Measurements from ENCODE around the gene SLC5A10.

Gene SLC5A10

GRCh38 chr17:19001907-19002590 is 50.1 kb downstream of the SLC5A10 start:
- H3K4me3 ChIP-seq (ENCODE audit: low read depth, low read length) = no peak overlapping the region
- TF ChIP-seq CTCF (conservative IDR thresholded peaks at IDR 0.05; ENCODE audit: low read depth, low read length) = no peak
- DNase-seq (ENCODE audit: low read depth) = no peak

DNA sequence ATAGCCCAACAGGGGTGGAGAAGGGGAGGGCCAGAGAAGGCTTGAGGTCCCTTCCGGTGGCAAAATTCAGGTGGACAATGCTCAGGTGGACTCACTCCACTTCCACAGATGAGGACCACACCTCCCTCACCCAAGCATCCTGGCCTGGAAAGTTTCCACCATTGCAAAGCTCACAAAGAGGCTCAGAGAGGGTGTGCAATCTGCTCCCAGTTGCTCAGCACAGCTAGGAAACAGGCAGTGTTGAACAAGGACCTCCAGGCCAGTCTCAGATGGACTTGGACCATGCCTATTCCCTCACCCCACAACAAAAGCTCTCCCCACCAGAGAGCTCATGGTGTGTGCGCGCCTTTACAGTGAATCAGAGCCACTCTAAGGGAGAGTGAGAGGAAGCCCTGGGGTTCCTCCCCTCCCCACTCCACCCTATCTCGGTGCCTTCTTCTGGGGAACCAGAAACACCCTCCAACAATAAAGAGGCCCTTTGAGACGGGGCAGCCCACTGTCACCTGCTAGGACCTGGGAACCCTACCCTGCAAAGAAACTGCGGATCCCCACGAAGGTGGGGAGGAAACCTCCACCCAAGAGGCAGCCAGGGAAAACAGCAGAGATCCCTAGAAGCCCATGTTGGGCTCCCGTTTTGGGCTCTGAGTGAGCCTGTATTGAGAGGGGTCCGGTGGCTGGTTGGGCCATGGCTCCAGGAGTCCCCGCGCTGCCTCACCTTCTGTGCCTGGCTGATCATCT is 51.0 kb downstream of the SLC5A10 start:
- peak; percentile 69 for DNase-seq (ENCODE audit: low read depth)
- no peak for TF ChIP-seq CTCF (conservative IDR thresholded peaks at IDR 0.05; ENCODE audit: low read depth, low read length)
- peak overlapping the region; percentile 67 for H3K4me3 ChIP-seq (ENCODE audit: low read depth, low read length)

DNA sequence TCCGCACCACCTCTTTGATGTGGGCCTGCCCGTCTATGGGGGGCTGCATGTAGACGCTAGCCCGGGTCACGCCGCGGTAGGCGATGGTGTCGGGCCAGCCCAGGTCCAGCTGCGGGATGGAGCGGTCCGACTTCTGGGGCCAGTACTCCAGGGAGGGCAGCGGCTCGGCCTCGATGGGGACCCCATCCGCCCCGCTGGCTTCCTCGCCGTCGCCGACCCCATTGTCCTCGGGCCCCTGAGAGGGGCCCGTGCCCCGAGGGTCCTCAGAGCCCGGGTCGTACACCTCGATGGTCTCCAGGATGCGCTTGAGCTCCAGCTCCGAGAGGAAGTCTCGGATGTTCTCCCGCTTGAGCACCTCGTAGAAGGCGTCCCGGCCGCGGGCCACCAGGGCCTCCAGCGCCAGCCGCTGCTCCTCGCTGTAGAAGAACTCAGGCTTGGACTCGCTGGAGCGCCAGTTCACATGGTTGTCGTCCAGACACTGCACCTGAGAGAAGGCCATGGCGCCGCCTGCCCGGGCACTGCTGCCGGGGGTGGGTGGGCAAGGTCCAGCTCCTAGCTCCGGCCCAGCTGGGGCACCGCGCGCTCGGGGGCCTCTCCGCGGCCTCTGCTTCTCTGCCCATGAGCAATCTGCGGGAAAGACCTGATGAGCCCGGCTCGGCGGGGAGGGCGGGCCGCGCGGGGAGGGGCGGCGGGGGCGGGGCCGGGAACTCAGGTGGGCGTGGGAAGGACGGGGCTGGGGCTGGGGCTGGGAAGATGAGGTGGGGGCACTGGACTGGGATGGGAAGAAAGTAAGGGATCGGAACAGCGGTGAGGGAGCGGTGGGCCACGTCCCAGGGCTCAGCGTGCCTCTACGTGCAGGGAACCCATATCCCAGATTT is 51.8 kb downstream of the SLC5A10 start:
- no peak for TF ChIP-seq CTCF (conservative IDR thresholded peaks at IDR 0.05; ENCODE audit: low read depth, low read length)
- DNase-seq (ENCODE audit: low read depth) = peak; percentile 42
- H3K4me3 ChIP-seq (ENCODE audit: low read depth, low read length) = peak overlapping the region; percentile 67

DNA sequence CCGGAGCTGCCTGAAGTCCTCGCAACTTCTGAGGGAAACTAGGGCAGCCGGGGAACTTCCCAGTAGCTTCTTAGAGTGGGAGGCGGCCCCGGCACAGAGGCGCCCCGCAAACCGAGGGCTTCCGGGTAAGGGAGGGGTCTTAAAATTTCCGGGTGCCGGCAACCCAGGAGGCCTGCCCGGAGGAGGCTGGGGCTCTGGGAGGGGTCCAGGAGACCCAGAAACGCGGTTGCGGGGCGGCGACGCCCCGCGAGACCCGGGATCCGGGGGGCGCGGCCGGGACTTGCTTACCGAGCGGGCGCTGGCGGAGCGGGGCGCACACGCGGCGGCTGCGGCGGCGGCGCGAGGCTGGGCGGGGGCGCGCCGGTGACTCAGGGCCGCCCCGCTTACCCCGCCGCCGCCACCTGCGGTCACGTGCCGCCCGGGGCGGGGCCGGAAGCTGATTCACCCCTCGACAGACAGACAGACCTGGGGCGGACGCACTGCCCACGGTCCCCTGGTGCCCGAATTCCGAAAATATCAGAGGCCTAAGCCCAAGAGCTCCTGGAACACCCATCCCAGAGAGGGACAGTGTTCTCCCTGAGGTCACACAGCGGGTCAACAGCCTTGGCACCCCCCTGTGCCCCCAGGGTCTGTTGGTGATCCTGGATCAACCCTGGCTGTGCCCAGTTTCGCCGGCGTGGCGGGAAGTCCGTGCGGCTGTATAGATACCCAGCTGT is 52.6 kb downstream of the SLC5A10 start, which contains the start of gene FAM83G:
Gene FAM83G, minus strand, starts transcription at position 344 of the 716 bp plus-strand sequence. CDS start 723 bp downstream, outside the sequence.
- DNase-seq (ENCODE audit: low read depth) = peak; percentile 54
- H3K4me3 ChIP-seq (ENCODE audit: low read depth, low read length) = peak within 1 kb of the TSS; percentile 67
- no peak for TF ChIP-seq CTCF (conservative IDR thresholded peaks at IDR 0.05; ENCODE audit: low read depth, low read length)

DNA sequence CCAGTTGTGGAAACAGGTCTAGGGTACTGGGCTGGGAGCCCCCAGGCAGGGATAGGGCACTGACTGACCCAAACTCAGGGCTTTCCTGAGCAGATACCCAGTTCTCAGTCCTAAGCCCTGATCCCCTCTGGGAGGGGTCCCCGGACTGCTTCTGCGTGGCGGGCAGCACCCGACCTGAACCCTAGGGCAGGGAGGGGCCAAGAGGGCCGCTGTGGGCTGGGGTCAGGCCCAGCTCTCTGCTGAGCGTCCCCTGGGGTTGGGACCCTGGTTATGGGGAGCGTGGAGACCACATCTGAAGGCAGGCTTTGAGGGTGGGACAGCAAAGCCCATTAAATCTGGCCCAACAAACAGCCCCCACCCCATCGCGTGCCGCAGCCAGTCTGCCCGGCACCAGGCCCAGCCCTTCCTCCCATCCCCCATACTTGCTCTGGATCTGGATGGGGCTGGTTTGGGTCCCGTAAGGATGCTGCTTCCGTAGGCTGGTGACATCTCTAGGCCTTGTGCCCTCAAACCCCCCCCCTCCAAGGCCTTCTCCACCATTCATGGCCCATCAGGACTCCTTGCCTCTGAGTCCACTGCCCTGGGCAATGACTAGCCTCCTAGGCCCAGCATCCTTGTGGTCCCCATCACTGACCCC is 53.3 kb downstream of the SLC5A10 start:
- peak overlapping the region; percentile 67 for H3K4me3 ChIP-seq (ENCODE audit: low read depth, low read length)
- no peak for DNase-seq (ENCODE audit: low read depth)
- TF ChIP-seq CTCF (conservative IDR thresholded peaks at IDR 0.05; ENCODE audit: low read depth, low read length) = no peak

Measured in choroid plexus epithelial cell (primary cell).